ENCODE measurements around the gene APPBP2. TPM values are rescaled to one million over a fixed set of nuclear protein-coding genes. Genes with fewer than 3 reads are reported as not detected.

The APPBP2 gene
- total RNA-seq, 1 experiment from 2014 or later: 32.5 TPM

GRCh38 chr17:60447375-60447774 lies 78.7 kb downstream of the APPBP2 start:
- peaks cover 4% of the 10 kb centered on the region; the same call in 1 of the 2 replicates for H4K20me1 ChIP-seq (ENCODE audit: insufficient read depth)
- no peak overlapping the region for H2AFZ ChIP-seq
- BruUV-seq (replicated peaks): no TSS peak
- H3K4me1 ChIP-seq (replicated peaks; ENCODE audit: insufficient read depth): no peaks in the 10 kb centered on the region
- TF ChIP-seq, protein P1, sequence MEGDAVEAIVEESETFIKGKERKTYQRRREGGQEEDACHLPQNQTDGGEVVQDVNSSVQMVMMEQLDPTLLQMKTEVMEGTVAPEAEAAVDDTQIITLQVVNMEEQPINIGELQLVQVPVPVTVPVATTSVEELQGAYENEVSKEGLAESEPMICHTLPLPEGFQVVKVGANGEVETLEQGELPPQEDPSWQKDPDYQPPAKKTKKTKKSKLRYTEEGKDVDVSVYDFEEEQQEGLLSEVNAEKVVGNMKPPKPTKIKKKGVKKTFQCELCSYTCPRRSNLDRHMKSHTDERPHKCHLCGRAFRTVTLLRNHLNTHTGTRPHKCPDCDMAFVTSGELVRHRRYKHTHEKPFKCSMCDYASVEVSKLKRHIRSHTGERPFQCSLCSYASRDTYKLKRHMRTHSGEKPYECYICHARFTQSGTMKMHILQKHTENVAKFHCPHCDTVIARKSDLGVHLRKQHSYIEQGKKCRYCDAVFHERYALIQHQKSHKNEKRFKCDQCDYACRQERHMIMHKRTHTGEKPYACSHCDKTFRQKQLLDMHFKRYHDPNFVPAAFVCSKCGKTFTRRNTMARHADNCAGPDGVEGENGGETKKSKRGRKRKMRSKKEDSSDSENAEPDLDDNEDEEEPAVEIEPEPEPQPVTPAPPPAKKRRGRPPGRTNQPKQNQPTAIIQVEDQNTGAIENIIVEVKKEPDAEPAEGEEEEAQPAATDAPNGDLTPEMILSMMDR (conservative IDR thresholded peaks at IDR 0.05): no peak
- no peak for TF ChIP-seq EZH2 (IDR thresholded peaks at IDR 0.05; ENCODE audit: low read depth)
- H3K36me3 ChIP-seq (ENCODE audit: low read depth): peaks cover 32% of the 10 kb centered on the region
- DNase-seq: no peak
- H3K9me2 ChIP-seq (ENCODE audit: insufficient read depth): no peaks in the 10 kb centered on the region
- H3K79me2 ChIP-seq (ENCODE audit: low read depth): no peaks in the 10 kb centered on the region
- no peak overlapping the region for H3K4me3 ChIP-seq
- peaks cover 4% of the 10 kb centered on the region; the same call in 1 of the 2 replicates for H3F3A ChIP-seq (ENCODE audit: insufficient read depth, low read depth)
- no peaks in the 10 kb centered on the region for H3K27me3 ChIP-seq (ENCODE audit: insufficient read depth, low read depth)
- ChIA-PET POLR2A (ENCODE audit: unreplicated experiment) (no interaction called here), CTCF (no interaction called here)
- intact Hi-C loops (cut with micrococcal nuclease; ENCODE audit: unreplicated experiment): no loop called here
- H3K4me2 ChIP-seq: no peak overlapping the region
- H3K27ac ChIP-seq: no peak overlapping the region
- H3K9me3 ChIP-seq (ENCODE audit: insufficient read depth, low read depth): no peaks in the 10 kb centered on the region

GRCh38 chr17:60445144-60445543 lies 80.9 kb downstream of the APPBP2 start:
- no peak overlapping the region for H3K4me2 ChIP-seq
- no TSS peak for BruUV-seq (replicated peaks)
- no peaks in the 10 kb centered on the region for H3K9me3 ChIP-seq (ENCODE audit: insufficient read depth, low read depth)
- H3F3A ChIP-seq (ENCODE audit: insufficient read depth, low read depth): peaks cover 4% of the 10 kb centered on the region; the same call in 1 of the 2 replicates
- peaks cover 4% of the 10 kb centered on the region; the same call in 1 of the 2 replicates for H4K20me1 ChIP-seq (ENCODE audit: insufficient read depth)
- no peak for TF ChIP-seq EZH2 (IDR thresholded peaks at IDR 0.05; ENCODE audit: low read depth)
- TF ChIP-seq, protein P1 (conservative IDR thresholded peaks at IDR 0.05): no peak
- DNase-seq: no peak
- no peaks in the 10 kb centered on the region for H3K4me1 ChIP-seq (replicated peaks; ENCODE audit: insufficient read depth)
- no peak overlapping the region for H3K27ac ChIP-seq
- H3K27me3 ChIP-seq (ENCODE audit: insufficient read depth, low read depth): no peaks in the 10 kb centered on the region
- ChIA-PET CTCF (interaction anchor here (0.6 kb wide), 1 partner anchor 81 kb away, joined by 5 read pairs; no protein-coding TSS in a partner anchor), POLR2A (ENCODE audit: unreplicated experiment) (no interaction called here)
- H3K36me3 ChIP-seq (ENCODE audit: low read depth): 0 out of 2 replicates have a peak, but pooled peaks cover 19% of the 10 kb centered on the region
- no peaks in the 10 kb centered on the region for H3K9me2 ChIP-seq (ENCODE audit: insufficient read depth)
- no peak overlapping the region for H2AFZ ChIP-seq
- intact Hi-C loops (cut with micrococcal nuclease; ENCODE audit: unreplicated experiment): no loop called here
- H3K79me2 ChIP-seq (ENCODE audit: low read depth): no peaks in the 10 kb centered on the region
- H3K4me3 ChIP-seq: no peak overlapping the region

DNA sequence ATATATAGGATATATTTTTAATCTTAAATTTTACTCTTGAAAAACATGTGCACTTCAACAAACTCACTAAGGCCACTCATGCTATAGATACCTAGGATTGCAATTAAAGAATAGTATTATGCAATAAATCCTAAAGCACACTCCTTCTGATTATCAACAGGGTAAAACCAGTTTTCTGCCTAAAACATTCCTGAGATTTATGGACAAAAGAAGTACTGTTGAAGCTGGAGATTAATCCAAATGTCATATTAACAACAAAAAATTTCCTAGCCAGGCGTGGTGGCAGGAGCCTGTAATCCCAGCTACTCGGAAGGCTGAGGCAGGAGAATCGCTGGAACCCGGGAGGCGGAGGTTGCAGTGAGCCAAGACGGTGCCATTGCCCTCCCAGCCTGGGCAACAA lies 82.3 kb downstream of the APPBP2 start:
- no peaks in the 10 kb centered on the region for H3K79me2 ChIP-seq (ENCODE audit: low read depth)
- peaks cover 4% of the 10 kb centered on the region; the same call in 1 of the 2 replicates for H3F3A ChIP-seq (ENCODE audit: insufficient read depth, low read depth)
- H3K4me3 ChIP-seq: no peak overlapping the region
- H3K27ac ChIP-seq: no peak overlapping the region
- DNase-seq: no peak
- H4K20me1 ChIP-seq (ENCODE audit: insufficient read depth): peaks cover 2% of the 10 kb centered on the region; the same call in 1 of the 2 replicates
- H3K9me2 ChIP-seq (ENCODE audit: insufficient read depth): no peaks in the 10 kb centered on the region
- H3K36me3 ChIP-seq (ENCODE audit: low read depth): 0 out of 2 replicates have a peak, but pooled peaks cover 13% of the 10 kb centered on the region
- TF ChIP-seq, protein P1 (conservative IDR thresholded peaks at IDR 0.05): no peak
- TF ChIP-seq EZH2 (IDR thresholded peaks at IDR 0.05; ENCODE audit: low read depth): no peak
- intact Hi-C loops (cut with micrococcal nuclease; ENCODE audit: unreplicated experiment): no loop called here
- H3K27me3 ChIP-seq (ENCODE audit: insufficient read depth, low read depth): no peaks in the 10 kb centered on the region
- no peak overlapping the region for H3K4me2 ChIP-seq
- H3K4me1 ChIP-seq (replicated peaks; ENCODE audit: insufficient read depth): no peaks in the 10 kb centered on the region
- no TSS peak for BruUV-seq (replicated peaks)
- no peaks in the 10 kb centered on the region for H3K9me3 ChIP-seq (ENCODE audit: insufficient read depth, low read depth)
- H2AFZ ChIP-seq: no peak overlapping the region
- CTCF ChIA-PET: no interaction called here
- POLR2A ChIA-PET (ENCODE audit: unreplicated experiment): no interaction called here

All from PC-9 (cell line).